ENCODE results near the gene STARD3. TPM values are rescaled to one million over a fixed set of nuclear protein-coding genes. Genes with fewer than 3 reads are reported as not detected.

STARD3 gene
- total and polyA plus RNA-seq, 2 of the 13 experiments (the other 11 are each of a cell fraction or from before 2014, with no cell fraction given) = 34.6 to 100 TPM

DNA sequence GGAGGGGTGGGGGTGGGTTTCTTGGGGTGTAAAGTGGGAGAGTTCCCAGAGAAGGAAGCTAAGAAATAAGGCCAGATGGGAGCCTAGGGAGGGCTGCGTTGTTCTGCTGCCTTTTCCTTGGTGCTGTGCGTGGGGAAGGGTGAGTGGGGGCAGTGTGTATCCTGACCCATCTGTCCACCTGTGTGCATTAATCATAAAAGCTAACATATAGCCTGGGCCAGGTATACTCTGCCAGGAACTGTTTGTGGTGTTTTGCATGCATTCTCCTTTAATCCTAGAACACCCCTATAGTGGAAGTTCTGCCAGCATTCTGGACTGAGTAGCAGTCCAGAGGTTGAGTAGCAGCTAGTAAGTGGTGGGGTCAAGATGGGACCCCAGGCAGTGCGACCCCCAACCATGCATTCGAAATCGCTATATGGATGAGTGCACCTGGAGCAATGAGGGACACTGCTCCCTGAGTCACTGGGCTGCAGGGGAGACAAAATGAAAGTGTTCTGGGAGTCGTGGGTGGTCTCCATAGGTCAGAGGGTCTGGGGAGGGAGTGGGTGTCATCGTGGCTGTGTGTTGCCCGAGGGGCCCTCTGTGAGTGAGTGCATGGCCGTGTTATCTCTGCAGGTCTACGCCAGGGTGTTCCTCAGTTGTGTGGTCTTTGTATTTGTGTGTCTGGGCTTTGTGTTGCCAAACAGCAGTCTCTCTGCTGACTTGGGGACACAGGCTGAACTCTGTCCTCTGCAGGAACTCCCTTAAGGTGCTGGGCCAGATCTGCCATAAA, 64.3 kb downstream of the STARD3 start (continued):
- TF ChIP-seq TGIF2 (CRISPR knock-in tag; IDR thresholded peaks at IDR 0.05) = 0 out of 2 replicates have a peak, but pooled peaks have one; percentile 40
- TF ChIP-seq ZNF773 (CRISPR knock-in tag; IDR thresholded peaks at IDR 0.05; ENCODE audit: borderline replicate concordance) = no peak
- peak; percentile 35; the same call in 1 of the 2 replicates for TF ChIP-seq ZNF317 (CRISPR knock-in tag; IDR thresholded peaks at IDR 0.05)
- TF ChIP-seq, protein P1, sequence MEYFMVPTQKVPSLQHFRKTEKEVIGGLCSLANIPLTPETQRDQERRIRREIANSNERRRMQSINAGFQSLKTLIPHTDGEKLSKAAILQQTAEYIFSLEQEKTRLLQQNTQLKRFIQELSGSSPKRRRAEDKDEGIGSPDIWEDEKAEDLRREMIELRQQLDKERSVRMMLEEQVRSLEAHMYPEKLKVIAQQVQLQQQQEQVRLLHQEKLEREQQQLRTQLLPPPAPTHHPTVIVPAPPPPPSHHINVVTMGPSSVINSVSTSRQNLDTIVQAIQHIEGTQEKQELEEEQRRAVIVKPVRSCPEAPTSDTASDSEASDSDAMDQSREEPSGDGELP (IDR thresholded peaks at IDR 0.05; ENCODE audit: borderline replicate concordance, low read depth) = no peak
- TF ChIP-seq MYPOP (CRISPR knock-in tag; IDR thresholded peaks at IDR 0.05) = 0 out of 2 replicates have a peak, but pooled peaks have one; percentile 46
- peak; percentile 33 for TF ChIP-seq U2AF1 (optimal IDR thresholded peaks at IDR 0.05; ENCODE audit: low read depth, low read length)
- no peak for TF ChIP-seq PPARG (CRISPR knock-in tag; conservative IDR thresholded peaks at IDR 0.05)
- TF ChIP-seq SOX5 (CRISPR knock-in tag; IDR thresholded peaks at IDR 0.05; ENCODE audit: borderline replicate concordance) = no peak
- no peak for TF ChIP-seq JUN (CRISPR knock-in tag; IDR thresholded peaks at IDR 0.05)
- TF ChIP-seq SMC3 (IDR thresholded peaks at IDR 0.05; ENCODE audit: low read length) = 0 out of 2 replicates have a peak, but pooled peaks have one; percentile 5
- TF ChIP-seq ZNF530 (CRISPR knock-in tag; IDR thresholded peaks at IDR 0.05; ENCODE audit: low read depth) = no peak
- peak; percentile 19; the same call in 1 of the 2 replicates for TF ChIP-seq RARA (CRISPR knock-in tag; IDR thresholded peaks at IDR 0.05)
- TF ChIP-seq, protein P2, sequence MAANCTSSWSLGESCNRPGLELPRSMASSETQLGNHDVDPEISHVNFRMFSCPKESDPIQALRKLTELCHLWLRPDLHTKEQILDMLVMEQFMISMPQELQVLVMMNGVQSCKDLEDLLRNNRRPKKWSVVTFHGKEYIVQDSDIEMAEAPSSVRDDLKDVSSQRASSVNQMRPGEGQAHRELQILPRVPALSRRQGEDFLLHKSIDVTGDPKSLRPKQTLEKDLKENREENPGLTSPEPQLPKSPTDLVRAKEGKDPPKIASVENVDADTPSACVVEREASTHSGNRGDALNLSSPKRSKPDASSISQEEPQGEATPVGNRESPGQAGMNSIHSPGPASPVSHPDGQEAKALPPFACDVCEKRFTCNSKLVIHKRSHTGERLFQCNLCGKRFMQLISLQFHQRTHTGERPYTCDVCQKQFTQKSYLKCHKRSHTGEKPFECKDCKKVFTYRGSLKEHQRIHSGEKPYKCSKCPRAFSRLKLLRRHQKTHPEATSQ (CRISPR knock-in tag; IDR thresholded peaks at IDR 0.05; ENCODE audit: borderline replicate concordance) = no peak
- TF ChIP-seq ZBTB1 (CRISPR knock-in tag; IDR thresholded peaks at IDR 0.05; ENCODE audit: borderline replicate concordance) = no peak
- peak; percentile 99 for TF ChIP-seq ZNF646 (CRISPR knock-in tag; IDR thresholded peaks at IDR 0.05)
- 0 out of 2 replicates have a peak, but pooled peaks have one; percentile 21 for TF ChIP-seq ZNF296 (CRISPR knock-in tag; conservative IDR thresholded peaks at IDR 0.05)
- no peak for TF ChIP-seq ZNF761 (CRISPR knock-in tag; conservative IDR thresholded peaks at IDR 0.05)
- TF ChIP-seq CEBPG (CRISPR knock-in tag; IDR thresholded peaks at IDR 0.05) = no peak
- TF ChIP-seq, protein P3, sequence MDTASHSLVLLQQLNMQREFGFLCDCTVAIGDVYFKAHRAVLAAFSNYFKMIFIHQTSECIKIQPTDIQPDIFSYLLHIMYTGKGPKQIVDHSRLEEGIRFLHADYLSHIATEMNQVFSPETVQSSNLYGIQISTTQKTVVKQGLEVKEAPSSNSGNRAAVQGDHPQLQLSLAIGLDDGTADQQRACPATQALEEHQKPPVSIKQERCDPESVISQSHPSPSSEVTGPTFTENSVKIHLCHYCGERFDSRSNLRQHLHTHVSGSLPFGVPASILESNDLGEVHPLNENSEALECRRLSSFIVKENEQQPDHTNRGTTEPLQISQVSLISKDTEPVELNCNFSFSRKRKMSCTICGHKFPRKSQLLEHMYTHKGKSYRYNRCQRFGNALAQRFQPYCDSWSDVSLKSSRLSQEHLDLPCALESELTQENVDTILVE (CRISPR knock-in tag; IDR thresholded peaks at IDR 0.05) = no peak

Data from HepG2 (cell line).